Measurements from ENCODE around the gene CASK. TPM values are rescaled to one million over a fixed set of nuclear protein-coding genes. Genes with fewer than 3 reads are reported as not detected.

The CASK gene
- total and polyA plus RNA-seq, 9 donors, result 17.5 to 41.5 (median 25.4) TPM

DNA sequence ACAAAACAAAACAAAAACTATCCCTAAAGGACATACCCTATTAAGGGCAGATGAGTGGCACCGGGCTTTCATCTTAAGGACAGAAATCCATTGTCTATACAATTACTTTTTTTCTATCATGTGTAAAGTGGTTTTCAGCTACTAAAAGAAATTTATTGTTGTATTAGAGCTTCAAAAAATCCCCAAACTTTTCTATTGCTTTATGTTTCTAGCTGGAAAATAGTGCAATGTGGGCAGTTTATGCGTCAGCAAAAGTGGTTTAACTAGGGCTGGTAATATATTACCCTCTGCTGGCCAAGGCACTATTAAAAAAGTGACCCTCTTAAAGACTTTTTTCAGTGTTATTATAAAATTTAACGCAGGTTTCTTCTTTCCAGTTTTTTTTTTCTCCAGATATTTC, 214.9 kb downstream of the CASK start:
- Histone ChIP-seq H3K36me3 (ENCODE audit: control insufficient read depth, insufficient read depth, low read length) (no peaks in the 10 kb centered on the region), H3K4me1 (ENCODE audit: control insufficient read depth, insufficient read depth, low read length) (no peaks in the 10 kb centered on the region), H3K27me3 (ENCODE audit: control insufficient read depth, insufficient read depth, low read length) (peaks cover 17% of the 10 kb centered on the region), H3K27ac (ENCODE audit: low read length) (no peak overlapping the region), H3K4me3 (ENCODE audit: low read length) (no peak overlapping the region), H3K9me3 (replicated peaks; ENCODE audit: control insufficient read depth, low read depth, low read length) (no peaks in the 10 kb centered on the region)
- no CpG with 5 or more reads among the region's 3 CpGs for WGBS (ENCODE audit: insufficient coverage)
- DNase-seq, result peak; percentile 12

DNA sequence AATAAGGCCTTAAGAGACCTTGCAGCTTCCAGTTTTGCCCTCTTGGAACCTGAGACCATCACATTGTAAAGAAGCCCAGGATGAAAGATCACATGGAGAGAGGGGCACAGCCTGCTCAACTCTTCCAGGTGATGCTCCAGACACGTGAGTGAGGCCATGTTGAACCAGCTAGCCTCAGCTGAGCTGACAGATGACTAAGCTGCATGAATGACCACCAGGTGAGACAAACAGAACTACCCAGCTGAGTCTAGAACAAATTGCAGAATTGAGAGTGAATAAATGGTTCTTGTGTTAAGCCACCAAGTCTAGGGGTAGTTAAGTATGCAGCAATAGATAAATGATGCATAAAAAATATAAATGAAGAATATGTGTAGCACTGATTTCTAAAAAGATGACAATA, 216.1 kb downstream of the CASK start:
- DNase-seq, result no peak
- Histone ChIP-seq H3K27me3 (ENCODE audit: control insufficient read depth, insufficient read depth, low read length) (peaks cover 14% of the 10 kb centered on the region), H3K9me3 (replicated peaks; ENCODE audit: control insufficient read depth, low read depth, low read length) (no peaks in the 10 kb centered on the region), H3K36me3 (ENCODE audit: control insufficient read depth, insufficient read depth, low read length) (no peaks in the 10 kb centered on the region), H3K4me3 (ENCODE audit: low read length) (no peak overlapping the region), H3K4me1 (ENCODE audit: control insufficient read depth, insufficient read depth, low read length) (no peaks in the 10 kb centered on the region), H3K27ac (ENCODE audit: low read length) (no peak overlapping the region)
- 43% methylated on average over 1 of the region's 1 CpG for WGBS (ENCODE audit: insufficient coverage)

DNA sequence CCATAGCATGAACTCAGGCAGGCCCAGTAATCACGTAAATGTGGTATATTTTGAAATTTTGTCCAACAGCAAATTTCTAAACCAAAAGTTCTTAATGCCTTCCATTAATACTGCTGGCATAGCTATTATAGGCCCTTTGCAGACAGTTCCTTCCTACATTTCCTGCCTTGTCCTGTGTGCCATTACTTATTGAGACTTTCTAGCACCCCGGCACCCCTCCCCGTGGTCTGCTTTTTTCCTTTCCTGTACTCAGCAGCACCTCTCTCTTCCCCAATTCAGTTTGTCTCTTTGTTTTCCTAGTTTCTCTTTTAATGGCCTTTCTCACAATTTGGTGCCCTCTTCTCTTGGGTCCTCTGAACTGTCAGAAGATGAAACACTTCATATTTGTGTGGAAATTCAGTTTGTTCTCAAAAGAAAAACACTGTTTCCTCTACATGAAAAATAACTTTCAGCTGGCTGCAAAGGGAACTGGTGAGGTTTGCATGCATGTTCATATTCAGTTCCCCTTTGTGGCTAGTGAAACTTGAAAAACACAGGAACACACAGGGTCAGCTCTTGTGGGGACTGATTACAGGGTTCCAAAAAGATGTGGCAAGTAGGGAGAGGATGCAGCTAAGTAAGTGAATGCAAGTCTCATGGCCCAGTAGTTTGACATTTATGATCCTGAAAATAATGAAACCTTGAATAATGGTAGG, 217.5 kb downstream of the CASK start:
- Histone ChIP-seq H3K4me3 (ENCODE audit: low read length) (no peak overlapping the region), H3K27ac (ENCODE audit: low read length) (peak overlapping the region; percentile 20), H3K4me1 (ENCODE audit: control insufficient read depth, insufficient read depth, low read length) (no peaks in the 10 kb centered on the region), H3K27me3 (ENCODE audit: control insufficient read depth, insufficient read depth, low read length) (peaks cover 9% of the 10 kb centered on the region), H3K9me3 (replicated peaks; ENCODE audit: control insufficient read depth, low read depth, low read length) (no peaks in the 10 kb centered on the region), H3K36me3 (ENCODE audit: control insufficient read depth, insufficient read depth, low read length) (no peaks in the 10 kb centered on the region)
- peak; percentile 71 for DNase-seq
- 60% methylated on average over 2 of the region's 3 CpGs for WGBS (ENCODE audit: insufficient coverage)

DNA sequence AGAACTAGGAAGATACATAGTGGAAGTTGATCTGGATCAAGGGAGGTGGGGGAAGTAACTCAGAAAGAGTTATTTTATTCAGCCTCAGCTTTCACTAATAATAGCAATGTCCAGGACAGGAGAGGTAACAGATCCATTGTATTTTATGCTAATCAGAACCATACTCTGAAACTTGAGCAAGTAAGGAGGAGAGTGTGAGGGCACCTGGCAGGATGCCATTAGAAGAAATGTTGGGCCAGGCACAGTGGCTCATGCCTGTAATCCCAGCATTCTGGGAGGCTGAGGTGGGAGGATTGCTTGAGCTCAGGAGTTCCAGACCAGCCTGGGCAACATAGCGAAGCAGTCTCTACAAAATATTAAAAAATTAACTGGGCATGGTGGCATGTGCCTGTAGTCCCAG, 218.3 kb downstream of the CASK start:
- H3K27ac ChIP-seq (ENCODE audit: low read length), result no peak overlapping the region
- no peak for DNase-seq

DNA sequence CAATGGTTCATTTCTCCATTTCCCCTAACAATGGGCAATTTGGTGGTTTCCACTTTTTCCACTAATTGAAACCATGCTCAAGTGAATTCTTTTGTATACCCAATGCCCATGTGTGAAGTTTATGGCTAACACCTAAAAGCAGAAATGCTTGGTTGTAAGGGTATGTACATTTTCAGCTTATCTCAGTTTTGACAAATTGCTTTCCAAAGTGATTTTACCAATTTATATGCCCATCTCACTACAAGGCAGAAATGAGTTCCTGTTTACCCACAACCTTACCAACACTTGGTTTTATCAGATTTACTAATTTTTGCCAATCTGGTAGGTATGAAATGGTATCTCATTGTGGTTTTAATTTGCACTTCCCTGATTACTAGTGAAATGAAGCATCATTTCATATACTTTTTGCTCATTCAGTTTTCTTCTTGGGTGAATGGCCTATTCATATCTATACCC, 219.8 kb downstream of the CASK start:
- no peaks in the 10 kb centered on the region for H3K36me3 ChIP-seq (ENCODE audit: control insufficient read depth, insufficient read depth, low read length)
- no peak overlapping the region for H3K4me3 ChIP-seq (ENCODE audit: low read length)
- H3K9me3 ChIP-seq (replicated peaks; ENCODE audit: control insufficient read depth, low read depth, low read length), result no peaks in the 10 kb centered on the region
- no peak overlapping the region for H3K27ac ChIP-seq (ENCODE audit: low read length)
- no peak for DNase-seq
- peaks cover 6% of the 10 kb centered on the region for H3K27me3 ChIP-seq (ENCODE audit: control insufficient read depth, insufficient read depth, low read length)
- H3K4me1 ChIP-seq (ENCODE audit: control insufficient read depth, insufficient read depth, low read length), result no peaks in the 10 kb centered on the region

More for the DNA sequence above, 218.3 kb downstream of the CASK start:
- Histone ChIP-seq H3K27me3 (ENCODE audit: control insufficient read depth, insufficient read depth, low read length) (peaks cover 6% of the 10 kb centered on the region), H3K4me1 (ENCODE audit: control insufficient read depth, insufficient read depth, low read length) (no peaks in the 10 kb centered on the region), H3K9me3 (replicated peaks; ENCODE audit: control insufficient read depth, low read depth, low read length) (no peaks in the 10 kb centered on the region), H3K4me3 (ENCODE audit: low read length) (no peak overlapping the region), H3K36me3 (ENCODE audit: control insufficient read depth, insufficient read depth, low read length) (no peaks in the 10 kb centered on the region)
- WGBS (ENCODE audit: insufficient coverage), result no CpG with 5 or more reads among the region's 1 CpG

DNA sequence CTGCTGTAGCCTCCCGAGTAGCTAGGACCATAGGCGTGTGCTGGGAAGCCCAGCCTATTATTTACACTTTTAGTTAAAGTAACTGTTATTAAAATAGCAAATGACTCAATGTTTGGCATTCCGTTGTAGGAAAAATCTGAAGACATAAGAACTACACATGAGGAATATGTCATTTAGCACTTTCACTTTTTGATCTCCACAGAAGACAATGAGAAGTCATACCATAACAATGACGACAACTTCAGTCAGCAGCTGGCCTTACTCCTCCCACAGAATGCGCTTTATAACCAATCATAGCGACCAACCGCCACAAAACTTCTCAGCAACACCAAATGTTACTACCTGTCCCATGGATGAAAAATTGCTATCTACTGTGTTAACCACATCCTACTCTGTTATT, 227.9 kb downstream of the CASK start:
- no peak overlapping the region for H3K27ac ChIP-seq (ENCODE audit: low read length)
- H3K27me3 ChIP-seq (ENCODE audit: control insufficient read depth, insufficient read depth, low read length), result peaks cover 7% of the 10 kb centered on the region
- peak; percentile 9 for DNase-seq
- no peaks in the 10 kb centered on the region for H3K36me3 ChIP-seq (ENCODE audit: control insufficient read depth, insufficient read depth, low read length)
- H3K4me1 ChIP-seq (ENCODE audit: control insufficient read depth, insufficient read depth, low read length), result no peaks in the 10 kb centered on the region
- no peaks in the 10 kb centered on the region for H3K9me3 ChIP-seq (replicated peaks; ENCODE audit: control insufficient read depth, low read depth, low read length)
- 69% methylated on average over 3 of the region's 7 CpGs for WGBS (ENCODE audit: insufficient coverage)
- H3K4me3 ChIP-seq (ENCODE audit: low read length), result no peak overlapping the region

DNA sequence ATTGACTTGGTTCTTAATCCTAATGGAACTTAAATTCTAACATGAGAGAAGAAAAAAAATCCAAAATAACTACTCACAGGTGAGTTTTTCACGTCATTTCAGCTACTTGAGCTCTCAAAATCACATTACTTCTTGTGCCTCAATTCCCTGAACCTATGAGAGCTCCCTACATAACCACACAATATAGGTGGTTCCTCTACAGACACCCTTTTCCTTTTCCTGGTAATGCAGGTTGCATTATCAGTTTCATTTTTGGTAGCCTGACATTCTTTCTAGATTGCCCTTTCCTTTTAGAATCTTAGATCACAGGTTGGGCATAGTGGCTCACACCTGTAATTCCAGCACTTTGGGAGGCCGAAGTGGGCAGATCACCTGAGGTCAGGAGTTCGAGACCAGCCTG, 230.3 kb downstream of the CASK start:
- no peak overlapping the region for H3K27ac ChIP-seq (ENCODE audit: low read length)
- no peak for DNase-seq
- H3K36me3 ChIP-seq (ENCODE audit: control insufficient read depth, insufficient read depth, low read length), result no peaks in the 10 kb centered on the region
- peaks cover 10% of the 10 kb centered on the region for H3K27me3 ChIP-seq (ENCODE audit: control insufficient read depth, insufficient read depth, low read length)
- no peak overlapping the region for H3K4me3 ChIP-seq (ENCODE audit: low read length)
- H3K9me3 ChIP-seq (replicated peaks; ENCODE audit: control insufficient read depth, low read depth, low read length), result no peaks in the 10 kb centered on the region
- H3K4me1 ChIP-seq (ENCODE audit: control insufficient read depth, insufficient read depth, low read length), result no peaks in the 10 kb centered on the region
- 50% methylated on average over 1 of the region's 3 CpGs for WGBS (ENCODE audit: insufficient coverage)

DNA sequence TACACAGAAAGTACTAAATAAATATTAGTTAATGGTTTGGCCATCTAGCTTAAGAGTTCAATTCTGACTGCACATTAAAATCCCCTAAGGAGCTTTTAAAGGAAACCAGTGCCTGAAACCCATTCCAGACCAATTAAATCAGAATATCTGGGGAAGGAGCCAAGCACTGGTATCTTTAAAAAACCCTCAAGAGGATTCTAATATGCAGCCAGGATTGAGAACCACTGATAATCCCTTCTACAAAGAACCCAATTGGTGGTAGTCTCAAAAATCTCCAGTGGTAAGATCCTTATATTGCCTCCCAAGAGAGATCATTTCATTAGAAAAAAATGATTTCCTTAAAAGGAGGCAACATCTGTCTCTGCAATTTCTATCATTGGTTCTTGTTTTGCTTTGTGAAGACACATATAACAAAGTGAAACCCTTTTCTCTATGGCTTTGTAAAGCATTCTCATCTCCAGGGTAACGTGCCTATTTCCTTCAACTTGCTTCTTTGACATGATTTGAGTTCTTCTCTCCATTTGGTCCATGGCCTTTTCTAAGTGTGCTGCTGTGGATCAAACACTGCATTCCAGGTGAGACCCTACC, 231.1 kb downstream of the CASK start:
- no CpG with 5 or more reads among the region's 1 CpG for WGBS (ENCODE audit: insufficient coverage)
- Histone ChIP-seq H3K27ac (ENCODE audit: low read length) (peak overlapping the region; percentile 17), H3K27me3 (ENCODE audit: control insufficient read depth, insufficient read depth, low read length) (peaks cover 12% of the 10 kb centered on the region), H3K4me1 (ENCODE audit: control insufficient read depth, insufficient read depth, low read length) (no peaks in the 10 kb centered on the region), H3K4me3 (ENCODE audit: low read length) (no peak overlapping the region), H3K9me3 (replicated peaks; ENCODE audit: control insufficient read depth, low read depth, low read length) (no peaks in the 10 kb centered on the region), H3K36me3 (ENCODE audit: control insufficient read depth, insufficient read depth, low read length) (no peaks in the 10 kb centered on the region)
- peak; percentile 48 for DNase-seq

DNA sequence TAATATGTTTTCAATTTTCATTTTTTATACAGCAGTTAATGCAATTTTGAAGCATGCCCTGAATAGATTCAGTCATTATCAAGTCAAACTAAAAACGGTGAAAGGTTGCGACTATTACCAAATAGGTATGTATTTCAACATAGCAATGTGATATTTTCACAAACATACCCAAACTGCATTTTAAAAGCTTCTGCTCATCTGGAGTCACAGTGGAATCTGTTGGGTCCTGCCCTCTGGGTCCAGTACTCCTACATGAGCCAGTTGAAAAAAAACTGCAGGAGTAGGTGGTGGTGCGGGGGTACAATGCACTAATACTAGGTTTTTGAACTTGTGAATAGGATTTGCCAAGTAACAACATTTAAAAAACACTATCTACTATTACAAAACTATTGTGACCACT, 233.6 kb downstream of the CASK start:
- no peaks in the 10 kb centered on the region for H3K9me3 ChIP-seq (replicated peaks; ENCODE audit: control insufficient read depth, low read depth, low read length)
- H3K36me3 ChIP-seq (ENCODE audit: control insufficient read depth, insufficient read depth, low read length), result no peaks in the 10 kb centered on the region
- H3K4me3 ChIP-seq (ENCODE audit: low read length), result no peak overlapping the region
- H3K27ac ChIP-seq (ENCODE audit: low read length), result no peak overlapping the region
- no CpG with 5 or more reads among the region's 3 CpGs for WGBS (ENCODE audit: insufficient coverage)
- H3K27me3 ChIP-seq (ENCODE audit: control insufficient read depth, insufficient read depth, low read length), result peaks cover 10% of the 10 kb centered on the region
- DNase-seq, result no peak
- no peaks in the 10 kb centered on the region for H3K4me1 ChIP-seq (ENCODE audit: control insufficient read depth, insufficient read depth, low read length)

DNA sequence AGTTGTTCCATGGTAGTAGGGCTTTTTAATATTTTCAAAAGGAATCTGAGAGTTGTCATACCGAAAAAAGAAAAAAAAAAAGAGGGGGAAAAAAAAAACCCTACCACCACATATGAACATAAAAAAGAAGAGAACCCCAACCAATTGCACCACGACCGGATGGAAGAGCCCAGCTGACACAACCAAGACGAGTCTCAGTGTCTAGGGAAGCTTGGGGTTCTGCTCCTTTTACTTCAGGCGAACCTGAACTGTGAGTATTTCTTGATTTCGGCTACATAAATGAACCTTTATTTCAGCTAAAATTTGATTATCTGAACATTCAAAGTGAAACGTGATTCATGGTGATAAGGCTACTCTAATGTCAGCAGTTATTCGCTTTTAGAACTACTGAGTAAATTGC, 234.5 kb downstream of the CASK start, which contains the start of gene GPR34:
Gene GPR34 (plus strand): TSS at position 139 of the 400 bp plus-strand sequence. CDS start 6,661 bp downstream, outside the sequence.
- Histone ChIP-seq H3K4me1 (ENCODE audit: control insufficient read depth, insufficient read depth, low read length) (no peaks in the 10 kb centered on the region), H3K4me3 (ENCODE audit: low read length) (no peak within 1 kb of the TSS), H3K36me3 (ENCODE audit: control insufficient read depth, insufficient read depth, low read length) (no peaks in the 10 kb centered on the region), H3K27ac (ENCODE audit: low read length) (no peak within 1 kb of the TSS), H3K9me3 (replicated peaks; ENCODE audit: control insufficient read depth, low read depth, low read length) (no peaks in the 10 kb centered on the region), H3K27me3 (ENCODE audit: control insufficient read depth, insufficient read depth, low read length) (peaks cover 10% of the 10 kb centered on the region)
- WGBS (ENCODE audit: insufficient coverage), result no CpG with 5 or more reads among the region's 8 CpGs
- DNase-seq, result peak; percentile 39

Data from muscle of leg (tissue), 11 donors.